HG03457 (cell line): ENCODE data around the gene MALRD1.

Source experiments
- ATAC-seq: cut with Tn5 transposase; IDR thresholded peaks from one replicate; pipeline ENCODE4 v1.9.1; 2021; ENCODE audit warnings: moderate number of reproducible peaks; ENCODE audit not compliant: unreplicated experiment

MALRD1 gene

GRCh38 chr10:19563388-19564141 is 515.0 kb downstream of the MALRD1 start:
- no peak for ATAC-seq

GRCh38 chr10:19570120-19570519 is 521.5 kb downstream of the MALRD1 start:
- no peak for ATAC-seq

DNA sequence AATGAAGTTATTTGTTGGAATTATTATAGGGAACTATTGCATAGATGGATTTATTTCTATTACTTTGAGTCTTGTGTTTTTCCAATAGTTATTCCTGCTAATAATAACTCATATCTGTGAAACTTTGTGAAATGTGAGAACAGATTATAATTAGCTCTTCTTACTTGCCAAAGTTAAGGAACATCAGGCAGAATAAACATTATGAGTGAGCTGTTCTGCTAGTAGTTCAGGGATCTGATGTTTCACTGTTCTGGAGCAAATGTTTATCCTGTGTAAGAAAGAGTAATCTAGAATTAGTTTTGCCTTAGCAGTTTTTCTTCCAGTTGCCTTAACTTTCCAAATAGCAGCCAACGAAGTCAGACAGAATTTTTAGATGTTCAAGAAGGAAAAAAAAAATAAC is 522.4 kb downstream of the MALRD1 start:
- ATAC-seq, result no peak

DNA sequence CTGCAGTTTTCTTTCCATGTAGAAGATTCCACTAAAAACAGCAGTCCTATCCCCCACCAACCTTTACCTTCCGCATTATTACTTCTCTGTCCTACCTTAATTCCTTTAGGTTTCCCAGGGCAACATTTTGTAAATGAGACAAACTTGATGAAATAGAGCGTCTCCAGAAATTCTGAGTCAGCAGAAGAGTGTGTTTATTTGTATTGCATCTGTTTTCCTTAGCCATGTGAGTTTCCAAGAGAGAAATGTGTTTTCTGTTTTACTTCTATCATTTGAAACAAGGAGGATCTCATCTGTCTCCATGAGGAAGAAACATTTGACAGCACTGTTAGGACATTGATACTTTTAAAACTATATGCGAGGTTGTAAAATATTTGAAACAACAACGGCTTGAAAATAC is 523.5 kb downstream of the MALRD1 start:
- no peak for ATAC-seq

DNA sequence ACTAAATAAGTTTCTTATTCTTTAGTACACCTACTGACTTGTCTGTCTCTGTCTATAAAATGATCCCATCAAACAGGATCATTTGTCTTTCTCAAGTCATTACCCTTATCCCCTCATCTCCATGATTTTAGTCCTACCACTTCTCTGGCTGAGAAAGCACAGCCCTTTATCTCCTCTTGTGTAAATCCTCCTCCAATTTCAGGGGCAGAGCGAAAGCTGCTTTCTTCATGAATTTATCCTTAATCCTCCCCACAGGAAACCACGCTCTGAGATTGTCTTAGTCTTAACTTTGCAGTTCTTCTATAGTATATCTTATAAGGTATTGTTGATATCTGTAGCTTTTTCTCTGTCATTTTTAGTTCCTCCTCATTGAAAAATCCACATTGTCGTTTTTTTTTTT is 528.0 kb downstream of the MALRD1 start:
- ATAC-seq, result no peak

DNA sequence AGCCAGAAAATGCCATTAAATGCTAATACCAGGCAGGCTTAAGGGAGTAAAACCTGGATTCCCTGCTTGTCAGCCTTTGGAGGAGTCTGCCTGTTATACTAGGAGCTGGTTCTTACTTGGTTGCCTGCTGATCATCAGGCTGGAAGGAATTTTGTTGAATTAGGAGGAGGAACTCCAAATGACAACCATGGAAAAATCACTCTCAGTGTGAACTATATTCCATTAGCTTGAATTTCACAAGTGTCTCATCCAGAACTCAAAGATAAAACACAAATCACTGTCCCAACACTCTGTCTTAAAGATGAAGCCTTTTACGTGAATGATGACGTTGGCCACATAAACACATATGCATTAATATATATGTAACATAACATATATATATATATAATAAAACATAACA is 528.8 kb downstream of the MALRD1 start:
- no peak for ATAC-seq

GRCh38 chr10:19577807-19578206 is 529.2 kb downstream of the MALRD1 start:
- no peak for ATAC-seq

GRCh38 chr10:19578571-19578970 is 530.0 kb downstream of the MALRD1 start:
- no peak for ATAC-seq

GRCh38 chr10:19579761-19580545 is 531.4 kb downstream of the MALRD1 start:
- ATAC-seq, result no peak

- ATAC-seq, result no peak
These were observed 532.1 kb downstream of the MALRD1 start for GRCh38 chr10:19580691-19581090.

DNA sequence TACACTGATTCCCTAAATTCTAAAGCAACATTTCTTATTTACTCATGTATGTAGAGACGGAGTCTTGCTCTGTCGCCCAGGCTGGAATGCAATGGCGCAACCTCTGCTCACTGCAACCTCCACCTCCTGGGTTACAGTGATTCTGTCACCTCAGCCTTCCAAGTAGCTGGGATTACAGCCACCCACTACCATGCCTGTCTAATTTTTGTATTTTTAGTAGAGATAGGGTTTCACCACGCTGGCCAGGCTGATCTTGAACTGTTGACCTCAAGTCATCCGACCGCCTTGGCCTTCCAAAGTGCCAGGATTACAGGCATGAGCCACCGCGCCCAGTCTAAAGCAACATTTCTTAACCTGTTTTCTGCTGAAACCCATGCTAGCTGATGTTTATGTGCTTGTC is 540.0 kb downstream of the MALRD1 start:
- no peak for ATAC-seq

- ATAC-seq, result no peak
These were observed 543.7 kb downstream of the MALRD1 start for GRCh38 chr10:19592276-19592675.

GRCh38 chr10:19595212-19595845 is 546.7 kb downstream of the MALRD1 start:
- no peak for ATAC-seq

DNA sequence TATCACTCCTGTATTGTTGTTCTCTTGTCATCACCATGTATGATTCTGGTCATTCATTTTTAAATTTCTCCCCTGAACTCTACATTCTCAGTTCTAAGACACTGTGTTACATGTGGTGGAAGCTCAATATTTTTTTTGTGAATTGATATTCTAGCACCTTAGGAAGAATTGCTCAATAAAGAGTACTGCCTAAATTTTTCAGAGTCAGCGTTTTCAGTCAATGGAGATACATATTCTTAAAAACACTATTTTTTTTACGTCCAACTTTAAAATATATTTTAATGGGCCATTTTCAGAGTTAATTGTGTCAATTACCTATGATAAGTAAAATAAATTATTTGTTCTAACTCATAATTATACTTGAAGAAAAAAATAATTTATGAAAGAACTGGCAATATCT is 557.2 kb downstream of the MALRD1 start:
- no peak for ATAC-seq

DNA sequence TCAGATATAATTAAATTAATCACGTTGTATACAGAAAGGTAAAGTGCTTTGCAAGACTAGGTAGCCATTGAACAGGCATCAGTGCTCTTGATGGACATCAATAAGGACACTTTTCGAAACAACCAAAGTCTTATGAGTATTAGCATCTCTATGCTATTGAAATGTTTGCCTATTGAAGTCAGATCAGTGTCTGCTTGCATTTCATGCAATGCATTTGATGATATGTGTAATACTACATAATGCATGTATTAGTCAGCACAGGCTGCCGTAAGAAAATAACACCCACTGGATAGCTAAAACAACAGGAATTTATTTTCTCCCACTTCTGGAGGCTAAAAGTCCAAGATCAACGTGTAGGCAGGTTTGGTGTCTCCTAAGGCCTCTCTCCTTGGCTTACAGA is 558.4 kb downstream of the MALRD1 start:
- no peak for ATAC-seq

GRCh38 chr10:19611775-19612174 is 563.2 kb downstream of the MALRD1 start:
- no peak for ATAC-seq

DNA sequence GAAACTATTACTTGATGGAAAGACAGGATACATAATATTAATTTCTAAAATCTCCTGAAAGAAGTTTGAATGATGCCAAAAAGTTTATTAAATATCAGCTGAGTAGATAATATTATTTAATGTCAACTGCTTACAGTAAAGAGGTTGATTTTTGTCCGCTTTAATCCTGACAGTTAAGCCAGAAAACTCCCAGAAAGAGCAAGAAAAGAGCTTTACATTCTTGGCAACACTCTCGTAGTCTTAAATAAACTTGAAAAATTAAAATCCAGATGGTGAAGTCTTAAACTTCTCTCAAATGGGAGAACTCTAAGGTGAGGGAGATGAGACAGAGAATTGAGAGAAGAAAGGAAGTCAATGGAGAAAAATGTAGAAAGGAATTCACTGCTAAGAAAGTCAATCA is 568.4 kb downstream of the MALRD1 start:
- no peak for ATAC-seq

DNA sequence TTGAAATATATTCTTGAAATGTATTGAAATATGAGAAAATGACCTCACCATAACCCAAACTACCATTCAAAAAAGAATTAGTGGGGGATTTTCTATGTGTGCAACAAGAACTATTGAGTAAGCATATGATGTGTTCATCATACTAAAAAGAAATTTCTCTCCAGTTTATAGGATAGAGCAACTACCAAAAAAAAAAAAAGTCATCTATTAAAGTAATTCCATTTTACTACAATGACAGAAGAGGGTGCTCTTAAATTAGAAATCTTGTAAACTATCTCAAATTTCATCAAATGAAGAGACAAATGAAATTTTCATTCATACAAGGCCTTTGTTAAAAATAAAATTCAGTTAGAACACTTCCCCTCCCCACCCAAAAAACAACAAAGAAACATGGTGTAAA is 572.2 kb downstream of the MALRD1 start:
- ATAC-seq, result no peak

DNA sequence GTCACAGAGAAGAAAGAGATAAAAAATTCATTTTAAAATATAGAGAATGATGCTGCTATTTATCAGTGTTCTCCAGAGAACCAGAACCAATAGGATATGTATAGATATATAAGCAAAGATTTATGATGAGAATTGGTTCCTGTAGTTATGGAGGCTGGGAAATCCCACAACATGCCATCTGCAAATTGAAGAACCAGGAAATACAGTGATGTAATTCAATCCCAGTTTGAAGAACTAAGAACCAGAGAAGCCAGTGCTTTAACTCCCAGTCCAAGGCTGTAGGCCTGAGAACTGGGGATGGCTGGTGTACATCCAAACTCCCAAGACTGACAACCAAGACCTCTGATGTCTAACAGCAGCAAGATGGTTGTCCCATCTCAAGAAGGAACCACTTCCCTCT is 574.7 kb downstream of the MALRD1 start:
- ATAC-seq, result no peak

DNA sequence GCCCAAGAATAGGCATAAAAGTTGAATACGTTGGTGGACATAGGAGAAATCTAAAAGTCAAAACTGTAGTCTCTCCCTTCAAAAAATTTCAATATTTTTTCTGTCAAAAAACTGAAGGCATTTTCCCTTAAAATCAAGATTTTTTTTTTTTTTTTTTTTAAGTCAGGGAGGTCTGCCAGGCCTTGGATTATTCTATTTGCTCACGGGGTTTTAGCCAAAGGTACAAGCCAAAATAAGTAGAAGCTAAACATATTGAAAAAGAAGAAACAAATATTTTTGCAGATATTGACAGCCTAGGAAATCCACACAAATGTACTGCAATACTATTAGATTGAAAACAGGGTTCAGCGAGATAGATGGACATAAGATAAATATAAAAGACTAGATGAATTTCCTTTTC is 577.6 kb downstream of the MALRD1 start:
- no peak for ATAC-seq

- no peak for ATAC-seq
These were observed 580.4 kb downstream of the MALRD1 start for GRCh38 chr10:19628767-19629560.
